ENCODE data around the gene TMPRSS6. TPM values are rescaled to one million over a fixed set of nuclear protein-coding genes. Genes with fewer than 3 reads are reported as not detected.
A peak's percentile ranks its signal among the peaks of the same experiment; 100 is the strongest.

Gene TMPRSS6
- total RNA-seq, 2 donors from 2014 or later, result 0.22 to 0.31 TPM

- DNase-seq, result peak; percentile 75
- H3K36me3 Mint-ChIP-seq (ENCODE audit: low read depth), result no peaks in the 10 kb centered on the region
- no peaks in the 10 kb centered on the region for H3K9me3 Mint-ChIP-seq
- H3K27me3 Mint-ChIP-seq (ENCODE audit: insufficient read depth), result no peaks in the 10 kb centered on the region
- H3K4me1 Mint-ChIP-seq, result peaks cover 32% of the 10 kb centered on the region
- Histone ChIP-seq H3K4me1 (ENCODE audit: control insufficient read depth, insufficient read depth, low read length) (peaks cover 20% of the 10 kb centered on the region), H3K27ac (ENCODE audit: low read depth, low read length) (no peak overlapping the region), H3K27me3 (ENCODE audit: control insufficient read depth, insufficient read depth, low read length, poor library complexity, severe bottlenecking) (no peaks in the 10 kb centered on the region), H3K36me3 (ENCODE audit: control insufficient read depth, insufficient read depth, low read length) (no peaks in the 10 kb centered on the region), H3K9ac (ENCODE audit: extremely low read depth, low read length, poor library complexity, severe bottlenecking) (no peak overlapping the region), H3K9me3 (ENCODE audit: control insufficient read depth, low read length) (no peaks in the 10 kb centered on the region), H3K4me3 (ENCODE audit: low read length) (no peak overlapping the region)
- H3K27ac Mint-ChIP-seq, result no peak overlapping the region
- no peak overlapping the region for H3K4me3 Mint-ChIP-seq
- WGBS, 2 experiments (ENCODE audit: insufficient coverage in 1 of 2, insufficient read length in 1 of 2), result 90 to 92% methylated on average over 4 to 7 of the region's 7 CpGs
- TF ChIP-seq, protein P1, sequence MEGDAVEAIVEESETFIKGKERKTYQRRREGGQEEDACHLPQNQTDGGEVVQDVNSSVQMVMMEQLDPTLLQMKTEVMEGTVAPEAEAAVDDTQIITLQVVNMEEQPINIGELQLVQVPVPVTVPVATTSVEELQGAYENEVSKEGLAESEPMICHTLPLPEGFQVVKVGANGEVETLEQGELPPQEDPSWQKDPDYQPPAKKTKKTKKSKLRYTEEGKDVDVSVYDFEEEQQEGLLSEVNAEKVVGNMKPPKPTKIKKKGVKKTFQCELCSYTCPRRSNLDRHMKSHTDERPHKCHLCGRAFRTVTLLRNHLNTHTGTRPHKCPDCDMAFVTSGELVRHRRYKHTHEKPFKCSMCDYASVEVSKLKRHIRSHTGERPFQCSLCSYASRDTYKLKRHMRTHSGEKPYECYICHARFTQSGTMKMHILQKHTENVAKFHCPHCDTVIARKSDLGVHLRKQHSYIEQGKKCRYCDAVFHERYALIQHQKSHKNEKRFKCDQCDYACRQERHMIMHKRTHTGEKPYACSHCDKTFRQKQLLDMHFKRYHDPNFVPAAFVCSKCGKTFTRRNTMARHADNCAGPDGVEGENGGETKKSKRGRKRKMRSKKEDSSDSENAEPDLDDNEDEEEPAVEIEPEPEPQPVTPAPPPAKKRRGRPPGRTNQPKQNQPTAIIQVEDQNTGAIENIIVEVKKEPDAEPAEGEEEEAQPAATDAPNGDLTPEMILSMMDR (conservative IDR thresholded peaks at IDR 0.05), result no peak
Observed at GRCh38 chr22:37126383-37126782, 16.9 kb upstream of the TMPRSS6 start.

DNA sequence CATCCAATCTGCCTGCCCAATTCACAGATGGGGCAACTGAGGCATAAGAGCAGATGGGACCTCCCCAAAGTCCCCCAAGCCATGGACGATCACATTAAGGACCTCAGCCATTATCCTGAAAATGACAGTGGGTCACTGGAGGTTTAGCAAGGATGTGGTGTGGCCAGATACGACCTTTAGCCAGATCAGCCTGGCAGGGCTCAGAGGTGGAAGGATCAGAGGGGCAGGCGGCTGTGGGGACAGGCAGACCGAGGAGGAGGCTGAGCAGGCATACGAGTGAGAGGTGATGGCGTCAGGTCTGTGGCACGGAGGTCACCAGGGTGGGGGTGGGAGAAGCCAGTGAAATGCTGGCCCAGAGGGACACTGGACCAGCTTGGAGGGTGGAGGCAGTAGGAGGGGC is 14.1 kb upstream of the TMPRSS6 start:
- H3K4me3 ChIP-seq (ENCODE audit: low read length), result no peak overlapping the region
- H3K9ac ChIP-seq (ENCODE audit: extremely low read depth, low read length, poor library complexity, severe bottlenecking), result no peak overlapping the region
- Mint-ChIP-seq H3K9me3 (no peaks in the 10 kb centered on the region), H3K27ac (peak overlapping the region; percentile 15), H3K27me3 (ENCODE audit: insufficient read depth) (no peaks in the 10 kb centered on the region), H3K4me3 (no peak overlapping the region), H3K36me3 (ENCODE audit: low read depth) (no peaks in the 10 kb centered on the region), H3K4me1 (peaks cover 42% of the 10 kb centered on the region)
- no peak overlapping the region for H3K27ac ChIP-seq (ENCODE audit: low read depth, low read length)
- no peaks in the 10 kb centered on the region for H3K27me3 ChIP-seq (ENCODE audit: control insufficient read depth, insufficient read depth, low read length, poor library complexity, severe bottlenecking)
- no peaks in the 10 kb centered on the region for H3K36me3 ChIP-seq (ENCODE audit: control insufficient read depth, insufficient read depth, low read length)
- no peak for DNase-seq
- H3K4me1 ChIP-seq (ENCODE audit: control insufficient read depth, insufficient read depth, low read length), result peaks cover 21% of the 10 kb centered on the region
- WGBS, 2 experiments (ENCODE audit: insufficient coverage in 1 of 2, insufficient read length in 1 of 2), result 94 to 96% methylated on average over 6 to 7 of the region's 7 CpGs
- no peaks in the 10 kb centered on the region for H3K9me3 ChIP-seq (ENCODE audit: control insufficient read depth, low read length)
- TF ChIP-seq, protein P1 (conservative IDR thresholded peaks at IDR 0.05), result no peak

DNA sequence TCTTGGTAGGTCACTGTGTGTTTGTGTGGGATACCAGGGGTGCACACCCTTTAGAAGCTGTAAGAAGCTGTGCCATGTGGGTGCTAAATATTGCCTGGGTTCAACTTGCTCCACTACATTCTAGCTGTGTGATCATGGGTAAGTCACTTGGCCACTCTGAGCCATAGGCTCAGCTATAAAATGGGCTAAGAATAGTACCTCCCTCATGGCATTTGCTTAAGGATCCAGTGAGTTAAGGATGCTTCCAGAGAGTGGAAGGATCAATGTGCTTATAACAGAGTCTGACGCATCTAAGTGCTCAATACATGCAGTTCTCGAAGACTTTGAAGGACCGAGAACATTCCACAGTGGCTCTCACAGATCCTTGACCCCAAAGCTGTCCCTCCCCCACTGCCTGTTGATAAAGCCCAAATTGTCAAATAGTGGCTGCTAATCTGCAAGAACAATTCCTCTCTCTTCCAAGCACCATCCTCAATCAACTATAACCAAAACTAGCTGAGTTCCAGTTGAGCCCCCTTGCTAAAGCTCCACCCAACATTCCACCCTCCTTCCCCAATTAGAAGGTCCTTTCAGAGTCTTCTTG is 13.2 kb upstream of the TMPRSS6 start:
- Mint-ChIP-seq H3K27ac (peak overlapping the region; percentile 95), H3K4me1 (peaks cover 43% of the 10 kb centered on the region), H3K36me3 (ENCODE audit: low read depth) (no peaks in the 10 kb centered on the region), H3K9me3 (no peaks in the 10 kb centered on the region), H3K27me3 (ENCODE audit: insufficient read depth) (no peaks in the 10 kb centered on the region), H3K4me3 (peak overlapping the region; percentile 12)
- H3K27me3 ChIP-seq (ENCODE audit: control insufficient read depth, insufficient read depth, low read length, poor library complexity, severe bottlenecking), result no peaks in the 10 kb centered on the region
- H3K4me1 ChIP-seq (ENCODE audit: control insufficient read depth, insufficient read depth, low read length), result peaks cover 21% of the 10 kb centered on the region
- peak overlapping the region; percentile 50 for H3K4me3 ChIP-seq (ENCODE audit: low read length)
- no peak for DNase-seq
- H3K9me3 ChIP-seq (ENCODE audit: control insufficient read depth, low read length), result no peaks in the 10 kb centered on the region
- H3K27ac ChIP-seq (ENCODE audit: low read depth, low read length), result no peak overlapping the region
- peak overlapping the region; percentile 38 for H3K9ac ChIP-seq (ENCODE audit: extremely low read depth, low read length, poor library complexity, severe bottlenecking)
- WGBS, 2 experiments (ENCODE audit: insufficient coverage in 1 of 2, insufficient read length in 1 of 2), result 86 to 87% methylated on average over 3 of the region's 3 CpGs
- TF ChIP-seq, protein P1 (conservative IDR thresholded peaks at IDR 0.05), result no peak
- no peaks in the 10 kb centered on the region for H3K36me3 ChIP-seq (ENCODE audit: control insufficient read depth, insufficient read depth, low read length)

All from endodermal cell (in vitro differentiated cells).